8988T (cell line): ENCODE measurements around the gene CD28.
"Not testable (repeated sequence)": the region's sequence is repeated elsewhere in the genome, so short reads cannot be mapped to it uniquely, and the experiment has no call there.

Source experiments
- DNase-seq: peaks from one replicate; pipeline ENCODE4 v3.0.0; 2011

Gene CD28

DNA sequence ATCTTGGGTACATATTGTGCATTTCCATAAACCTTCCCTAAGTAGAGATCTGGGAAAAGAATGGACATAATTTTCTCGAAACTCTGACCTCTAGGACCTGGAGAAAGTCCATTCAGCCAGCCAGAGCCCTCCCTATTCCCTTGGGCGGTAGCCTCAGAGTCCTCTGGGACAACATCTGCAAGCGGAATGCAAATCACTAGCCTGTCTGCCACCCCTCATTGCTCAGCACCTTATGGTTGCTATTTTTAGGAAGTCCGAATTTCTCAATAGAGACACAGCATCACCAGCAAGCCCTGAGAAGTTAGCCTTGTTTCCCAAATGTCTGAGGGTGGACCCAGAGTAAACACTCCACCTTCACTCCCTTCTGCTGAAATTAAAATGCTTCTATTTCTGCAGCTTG is 17.6 kb upstream of the CD28 start:
- no peak for DNase-seq

DNA sequence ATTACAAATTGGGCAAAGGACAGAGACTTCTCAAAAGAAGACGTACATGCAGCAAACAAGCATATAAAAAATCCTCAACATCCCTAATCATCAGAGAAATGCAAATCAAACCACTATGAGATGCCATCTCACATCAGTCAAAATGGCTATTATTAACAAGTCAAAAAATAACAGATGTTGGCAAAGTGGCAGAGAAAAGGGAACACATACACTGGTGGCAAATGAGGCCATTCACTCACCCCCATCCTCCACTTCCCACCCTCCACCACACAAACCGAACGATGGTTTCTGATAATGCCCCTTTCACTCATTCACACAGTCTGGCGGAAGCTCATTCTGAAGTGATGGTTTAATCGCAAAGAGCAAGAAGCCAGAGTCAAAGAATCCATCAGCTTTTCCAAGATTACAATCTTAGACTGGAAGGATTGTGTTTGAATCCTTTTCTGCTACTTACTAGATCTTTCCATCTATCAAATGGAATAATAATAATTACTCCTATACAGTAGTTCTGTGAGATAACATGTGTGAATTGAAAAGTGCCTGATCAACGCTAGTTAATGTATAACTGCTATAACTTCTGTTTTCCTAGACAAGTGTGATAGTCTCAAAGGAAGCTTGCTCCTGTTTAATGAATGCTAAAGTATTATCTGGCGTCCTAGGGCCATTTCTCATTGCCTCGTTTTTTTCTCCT is 16.9 kb upstream of the CD28 start:
- DNase-seq: no peak

DNA sequence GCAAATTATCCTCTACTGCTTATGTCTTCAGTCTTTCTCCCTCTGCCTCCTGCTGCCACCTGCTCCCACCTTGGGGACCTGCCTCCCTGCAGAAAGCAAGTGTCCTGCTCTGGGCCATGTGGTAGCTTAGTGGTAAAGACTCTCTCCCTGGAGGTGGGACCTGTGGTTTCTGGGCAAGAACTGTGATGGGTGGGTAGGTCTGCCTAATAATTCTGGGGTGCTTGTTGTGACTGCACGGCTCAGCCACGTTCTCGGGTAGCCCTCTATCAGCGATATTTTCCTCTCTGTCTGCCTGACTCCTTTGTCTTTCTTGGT is 16.4 kb upstream of the CD28 start:
- DNase-seq: no peak

DNA sequence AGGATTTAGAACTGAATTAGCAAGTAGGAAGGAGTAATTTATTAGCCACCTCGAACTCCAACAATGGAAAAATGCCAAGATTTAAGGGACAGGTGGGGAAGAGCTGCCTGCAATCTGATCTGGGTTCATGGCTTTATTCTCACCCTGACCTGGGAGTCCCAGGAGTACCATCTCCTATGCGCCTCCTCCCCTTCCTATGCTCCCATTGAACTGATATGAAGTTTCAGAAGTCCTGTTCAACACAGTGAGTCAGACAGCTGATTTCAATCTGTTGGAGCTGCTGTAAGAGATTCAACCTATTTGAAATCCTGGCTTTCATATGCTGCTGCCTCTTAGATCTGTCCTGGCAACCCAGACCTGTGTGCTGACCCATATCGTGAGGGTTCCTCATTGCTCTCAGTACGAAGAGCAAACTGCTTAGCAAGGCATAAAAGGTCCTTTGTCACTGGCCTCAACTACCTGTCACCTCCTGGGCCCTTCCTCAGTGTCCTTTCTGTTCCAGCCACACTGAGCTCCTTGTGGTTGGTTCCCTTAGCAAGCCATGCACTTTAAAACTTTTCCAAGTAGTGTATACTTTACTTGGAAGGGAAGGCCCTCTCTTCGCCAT is 15.9 kb upstream of the CD28 start:
- no peak for DNase-seq

DNA sequence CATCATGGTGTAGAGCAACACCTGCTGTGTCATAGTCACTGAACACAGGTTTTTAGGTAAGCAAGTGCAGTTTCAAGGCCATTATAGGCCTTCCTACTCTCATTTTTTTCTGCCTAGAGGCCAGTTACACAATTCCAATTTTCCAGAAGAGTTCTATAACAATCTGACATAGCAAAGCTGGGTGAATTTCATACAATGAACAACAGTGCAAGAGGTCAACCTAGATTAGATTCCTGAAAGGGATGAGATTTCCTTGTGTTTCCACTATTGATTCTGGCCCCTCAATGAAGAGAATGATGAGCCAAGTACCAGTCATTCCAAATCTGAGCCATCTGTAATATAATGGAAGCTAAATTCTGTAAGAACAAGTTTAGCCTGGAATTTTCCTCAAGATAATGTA is 15.3 kb upstream of the CD28 start:
- DNase-seq: no peak

DNA sequence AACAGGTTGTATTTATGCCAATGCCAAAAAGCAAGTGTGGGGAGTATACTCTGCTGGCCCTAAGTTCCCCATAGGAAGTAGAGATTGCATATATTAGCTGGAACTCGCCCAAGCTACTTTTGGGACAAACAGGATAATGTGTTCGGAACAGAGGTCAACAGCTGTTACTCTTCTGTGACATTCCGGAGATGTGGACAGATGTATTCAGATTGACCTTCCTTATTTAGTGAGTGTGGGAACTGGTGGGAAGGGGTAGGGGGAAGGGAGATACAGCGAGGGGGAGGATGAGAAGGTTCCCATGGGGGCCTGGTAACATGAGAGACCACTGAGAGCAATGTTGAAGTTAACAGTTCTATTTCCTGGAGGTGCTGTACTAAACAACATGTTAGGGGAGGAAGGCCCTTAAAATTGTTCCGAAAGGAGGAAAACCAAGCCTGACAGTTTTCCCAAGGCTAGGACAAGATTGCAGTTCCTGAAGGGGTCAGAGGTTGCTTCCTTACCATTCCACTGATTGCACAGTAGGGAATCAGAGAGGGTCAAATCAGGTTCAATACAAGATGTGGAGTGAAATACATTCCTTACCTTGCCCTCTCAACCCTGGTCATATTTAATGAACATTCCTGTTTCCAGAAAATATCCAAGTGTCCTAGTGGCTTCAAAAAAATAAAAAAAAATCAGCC is 14.3 kb upstream of the CD28 start:
- no peak for DNase-seq

DNA sequence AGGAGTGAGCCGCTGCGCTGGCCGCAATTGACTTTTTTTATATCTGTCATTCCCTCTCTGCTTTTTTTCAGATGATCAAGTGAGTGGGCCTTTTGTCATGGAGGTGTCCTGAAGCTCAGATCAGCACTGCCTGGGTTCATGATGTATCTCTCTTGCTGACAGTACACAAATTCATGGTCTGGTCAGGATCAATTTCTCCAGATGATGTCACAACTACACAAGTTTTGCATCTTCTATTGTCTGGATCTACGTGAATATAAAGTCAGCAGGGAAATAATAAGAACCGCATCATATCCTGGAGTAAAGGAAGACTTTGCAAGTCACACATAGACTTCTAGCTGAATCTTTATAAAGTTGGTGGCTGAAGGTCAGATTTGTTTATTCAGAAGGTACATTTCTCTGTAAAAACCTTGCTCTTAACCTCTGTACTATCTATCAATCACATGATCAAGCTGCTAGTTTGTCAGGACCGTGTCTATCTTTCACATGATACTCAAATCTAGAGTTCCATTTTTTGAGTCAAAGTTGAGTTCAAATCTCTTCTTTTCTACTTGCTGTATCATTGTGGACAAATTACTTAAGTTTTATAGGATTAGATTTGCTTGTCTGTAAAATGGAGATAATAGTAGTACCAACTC is 13.1 kb upstream of the CD28 start:
- DNase-seq: no peak

DNA sequence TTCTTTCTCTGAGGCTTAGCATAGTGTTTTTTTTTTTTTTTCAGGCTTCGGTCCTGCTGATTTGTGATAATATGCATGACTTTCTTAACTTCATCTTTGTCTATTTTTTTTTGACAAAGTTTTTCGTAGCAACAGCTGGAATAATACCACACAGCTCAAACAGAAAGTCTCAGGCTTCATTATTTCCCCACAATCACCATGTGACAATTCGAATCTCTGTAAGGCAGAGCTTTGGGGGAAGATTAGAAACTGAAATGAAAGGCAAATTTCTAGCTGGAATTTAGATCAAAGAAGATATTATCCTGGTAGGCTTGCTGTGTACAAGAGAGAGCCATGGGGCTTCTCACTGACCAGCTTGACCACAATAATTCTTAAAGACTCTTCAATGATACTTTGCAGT is 12.2 kb upstream of the CD28 start:
- DNase-seq: no peak

DNA sequence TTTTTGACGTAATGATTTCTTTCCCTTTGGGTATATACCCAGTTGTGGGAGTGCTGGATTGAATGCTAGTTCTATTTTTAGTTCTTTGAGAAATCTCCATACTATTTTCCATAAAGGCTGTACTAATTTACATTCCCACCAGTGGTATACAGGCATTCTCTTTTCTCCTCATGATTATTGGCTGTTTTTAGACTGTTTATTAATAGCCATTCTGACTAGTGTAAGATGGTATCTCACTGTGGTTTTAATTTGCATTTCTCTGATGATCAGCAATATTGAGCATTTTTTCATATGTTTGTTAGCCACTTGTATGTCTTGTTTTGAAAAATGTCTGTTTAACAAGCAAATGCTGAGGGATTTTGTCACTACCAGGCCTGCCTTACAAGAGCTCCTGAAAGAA is 9.2 kb upstream of the CD28 start:
- no peak for DNase-seq

DNA sequence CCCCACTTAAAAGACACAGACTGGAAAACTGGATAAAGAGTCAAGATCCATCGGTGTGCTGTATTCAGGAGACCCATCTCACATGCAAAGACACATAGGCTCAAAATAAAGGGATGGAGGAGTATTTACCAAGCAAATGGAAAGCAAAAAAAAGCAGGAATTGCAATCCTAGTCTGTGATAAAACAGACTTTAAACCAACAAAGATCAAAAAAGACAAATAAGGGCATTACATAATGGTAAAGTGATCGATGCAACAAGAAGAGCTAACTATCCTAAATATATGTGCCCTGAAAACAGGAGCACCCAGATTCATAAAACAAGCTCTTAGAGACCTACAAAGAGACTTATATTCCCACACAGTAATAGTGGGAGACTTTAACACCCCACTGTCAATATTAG is 8.7 kb upstream of the CD28 start:
- not testable (repeated sequence) for DNase-seq

DNA sequence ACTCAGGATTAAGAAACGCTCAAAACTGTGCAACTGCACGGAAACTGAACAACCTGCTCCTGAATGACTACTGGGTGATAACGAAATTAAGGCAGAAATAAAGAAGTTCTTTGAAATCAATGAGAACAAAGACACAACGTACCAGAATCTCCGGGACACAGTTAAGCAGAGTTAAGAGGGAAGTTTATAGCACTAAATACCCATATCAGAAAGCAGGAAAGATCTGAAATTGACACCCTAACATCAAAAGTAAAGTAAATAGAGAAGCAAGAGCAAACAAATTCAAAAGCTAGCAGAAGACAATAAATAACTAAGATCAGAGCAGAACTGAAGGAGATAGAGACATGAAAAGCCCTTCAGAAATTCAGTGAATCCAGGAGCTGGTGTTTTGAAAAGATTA is 8.0 kb upstream of the CD28 start:
- DNase-seq: not testable (repeated sequence)

DNA sequence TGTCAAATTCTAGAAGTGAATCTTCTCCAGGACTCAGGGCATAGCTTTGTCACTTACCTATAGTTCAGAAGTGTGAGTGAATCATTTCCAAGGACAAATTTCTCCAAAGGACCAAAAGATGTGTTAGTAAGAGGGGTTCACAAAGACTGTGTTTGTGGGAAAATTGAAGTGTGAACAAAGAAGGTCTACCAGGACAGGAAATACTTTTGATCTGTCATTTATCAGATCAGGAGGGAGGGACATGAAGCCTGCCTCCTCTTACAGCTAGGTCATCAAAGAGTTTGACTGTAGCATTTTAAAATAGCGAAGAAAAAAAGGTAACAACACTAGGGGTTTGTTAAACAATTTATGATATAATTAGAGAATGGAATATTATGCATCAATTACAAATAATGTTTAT is 2.0 kb upstream of the CD28 start:
- no peak for DNase-seq

DNA sequence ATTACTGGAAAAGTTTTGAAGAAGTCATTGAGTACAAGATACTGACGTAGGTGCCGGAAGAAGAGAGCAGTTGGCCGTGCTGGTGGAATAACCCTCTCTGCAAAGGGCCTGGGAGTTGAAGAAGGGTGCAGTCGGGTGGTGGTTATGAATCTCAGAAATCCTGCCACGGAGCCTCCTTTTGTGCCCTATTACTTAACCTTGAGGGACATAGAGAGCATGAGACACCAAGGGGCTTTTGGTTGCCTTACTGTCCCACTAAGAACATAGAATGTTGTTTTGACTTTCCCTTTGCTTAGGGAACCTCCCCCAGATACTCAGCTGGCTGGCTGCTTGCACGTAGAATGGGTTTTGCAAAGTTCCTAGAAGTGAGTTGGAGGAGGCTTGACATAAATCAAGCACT is 1.3 kb upstream of the CD28 start:
- no peak for DNase-seq

DNA sequence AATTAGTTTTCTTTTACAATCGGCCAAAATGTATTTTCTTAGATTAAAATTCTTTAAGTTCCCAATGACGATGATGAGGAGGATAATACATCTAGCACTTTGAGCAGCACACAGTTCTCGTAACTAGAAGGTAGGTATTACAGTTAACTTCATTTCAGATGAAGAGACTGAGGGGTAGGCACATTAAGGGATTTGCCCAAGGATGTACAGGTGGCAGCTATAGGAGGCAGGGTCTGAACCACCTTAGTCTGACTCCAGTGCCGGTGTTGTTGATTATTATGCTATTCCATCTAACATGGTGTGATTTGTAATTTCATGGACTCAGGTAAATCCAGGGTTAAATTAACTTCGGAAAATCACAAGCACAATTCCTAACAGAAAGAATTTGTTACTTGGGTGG is 1.1 kb downstream of the CD28 start:
- no peak for DNase-seq

DNA sequence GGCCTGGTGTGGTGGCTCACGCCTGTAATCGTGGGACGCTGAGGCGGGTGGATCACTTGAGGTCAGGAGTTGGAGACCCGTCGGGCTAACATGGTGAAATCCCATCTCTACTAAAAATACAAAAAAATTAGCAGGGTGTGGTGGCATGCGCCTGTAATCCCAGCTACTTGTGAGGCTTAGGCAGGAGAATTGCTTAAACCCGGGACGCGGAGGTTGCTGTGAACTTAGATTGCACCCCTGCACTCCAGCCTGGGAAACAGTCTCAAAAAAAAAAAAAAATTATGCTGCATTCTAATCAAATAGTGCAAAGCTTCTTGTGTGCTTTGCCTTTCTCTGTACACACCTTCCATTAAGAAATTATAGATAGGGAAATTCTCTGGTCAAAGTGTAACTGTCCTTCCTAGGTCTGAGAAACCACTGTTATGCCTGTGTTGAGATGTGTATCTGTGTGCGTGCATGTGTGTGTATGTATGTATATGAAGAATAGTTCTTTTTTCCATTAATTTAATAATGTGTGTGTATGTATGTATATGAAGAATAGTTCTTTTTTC is 2.5 kb downstream of the CD28 start:
- no peak for DNase-seq

DNA sequence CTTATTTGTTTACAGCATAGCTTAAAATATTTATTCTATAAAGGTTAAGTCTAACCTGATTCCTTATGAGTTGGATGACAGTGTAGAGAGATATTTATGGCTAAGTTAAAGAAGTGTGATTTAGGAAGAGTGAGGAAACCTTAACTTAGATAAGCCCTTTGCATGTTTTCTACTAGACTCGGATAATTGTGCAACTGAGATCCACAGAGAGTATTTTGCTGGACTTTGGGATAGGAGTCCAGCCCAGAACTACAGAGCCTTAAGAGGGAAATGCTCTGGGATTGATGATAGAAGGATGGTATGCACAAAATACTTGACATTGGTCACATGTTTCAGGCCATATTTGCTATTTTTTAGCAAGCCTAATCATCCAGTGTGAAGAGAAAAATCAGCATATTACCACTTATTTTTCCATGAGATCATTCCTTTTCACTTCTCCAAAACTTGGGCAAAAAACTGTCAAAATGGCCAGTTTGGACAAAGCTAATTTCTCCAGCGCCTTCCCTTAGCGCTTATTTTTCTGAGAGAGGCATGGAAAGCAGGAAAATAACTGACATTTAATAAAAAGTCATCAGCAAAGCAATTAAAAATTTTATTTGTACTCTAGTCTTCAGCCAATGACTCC is 3.1 kb downstream of the CD28 start:
- DNase-seq: no peak

DNA sequence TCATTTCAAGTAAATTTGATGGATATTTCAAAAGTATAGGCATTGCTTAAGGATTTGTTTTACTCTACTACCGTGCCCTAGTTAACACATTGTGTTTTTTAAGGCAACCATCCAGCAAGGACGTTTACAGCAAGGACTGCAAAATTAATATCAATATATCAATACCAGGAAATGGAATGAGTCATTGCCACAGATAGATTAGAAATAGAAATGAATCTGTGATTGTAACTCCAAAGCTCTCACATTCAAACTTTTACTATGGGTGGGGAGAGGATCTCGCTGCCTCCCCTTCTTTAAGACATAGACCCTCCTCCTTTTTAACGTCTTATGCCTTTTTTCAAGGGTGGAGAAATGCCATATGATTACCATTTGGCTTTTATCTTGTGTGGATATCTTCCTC is 3.8 kb downstream of the CD28 start:
- DNase-seq: no peak

DNA sequence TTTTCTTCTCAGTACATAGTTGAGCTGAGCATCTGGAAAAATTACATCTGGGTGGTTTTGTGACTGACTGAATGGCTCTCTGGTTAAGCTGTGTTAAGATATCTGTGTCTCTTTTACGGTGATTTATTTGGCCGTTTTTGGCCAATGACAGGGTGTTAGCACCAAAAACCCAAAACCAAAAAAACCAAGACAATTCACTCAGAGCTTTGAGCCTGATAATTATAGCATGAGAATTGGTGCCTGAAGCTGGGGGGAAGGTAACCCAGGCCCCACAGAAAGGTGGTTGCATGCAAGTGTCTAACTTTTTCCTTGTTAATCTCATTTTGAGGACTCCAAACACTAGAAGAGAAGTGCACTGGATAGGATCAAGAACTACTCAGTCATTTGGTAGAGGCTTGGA is 4.5 kb downstream of the CD28 start:
- no peak for DNase-seq

DNA sequence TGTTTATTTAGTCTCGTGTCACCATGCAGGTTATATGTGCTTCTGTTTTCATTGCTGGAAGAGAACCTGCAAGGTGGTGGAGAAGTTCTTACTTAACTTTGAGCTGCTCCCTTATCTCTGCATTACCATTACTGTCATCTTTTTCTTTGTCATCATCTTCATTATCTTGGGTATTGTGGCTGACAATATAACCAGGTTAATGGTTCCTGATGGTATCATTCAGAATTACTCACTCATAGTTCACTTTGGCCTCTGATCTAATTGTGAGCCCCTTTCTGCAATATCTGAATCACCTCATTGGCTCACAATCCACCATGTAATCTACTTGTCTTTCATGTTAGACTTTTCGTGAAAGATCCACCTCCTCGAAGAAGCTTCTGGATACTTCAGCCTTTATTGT is 5.0 kb downstream of the CD28 start:
- no peak for DNase-seq

DNA sequence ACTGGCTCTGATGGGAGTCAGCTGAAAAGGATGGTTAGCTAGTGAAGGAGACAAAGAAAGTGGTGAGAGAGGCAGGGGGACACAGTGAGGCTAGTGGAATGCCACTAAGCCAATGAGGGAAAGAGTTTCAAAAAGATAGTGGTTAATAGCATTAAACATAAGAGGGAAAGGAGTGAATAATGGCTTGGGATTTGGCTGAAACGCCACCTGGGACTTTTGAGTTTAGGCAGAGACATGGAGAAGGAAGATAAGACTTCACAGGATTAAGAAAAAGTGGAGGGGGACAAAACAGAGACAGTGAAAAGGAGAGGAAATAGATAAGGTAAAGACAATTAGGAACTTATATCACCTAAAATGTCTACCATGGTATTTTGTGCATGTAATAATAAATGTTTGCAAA is 6.9 kb downstream of the CD28 start:
- no peak for DNase-seq

DNA sequence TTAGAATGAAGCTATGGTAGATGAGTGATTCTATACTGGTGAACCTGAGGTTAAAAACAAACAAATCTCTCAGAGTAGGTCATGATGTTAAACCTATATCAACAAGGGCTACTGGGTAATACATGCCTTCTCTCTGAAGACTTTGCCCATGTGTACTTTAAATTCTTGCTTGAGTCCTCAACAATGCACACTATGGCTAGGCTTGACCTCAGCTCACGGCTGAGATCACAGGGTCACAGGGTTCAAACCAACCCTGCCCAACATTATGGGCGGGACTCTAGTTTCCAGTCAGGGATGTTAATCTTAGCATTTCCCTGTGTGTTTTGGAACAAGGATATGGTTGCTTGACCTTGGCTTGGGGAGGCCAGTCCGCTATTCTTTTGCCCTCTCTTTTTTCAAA is 7.7 kb downstream of the CD28 start:
- DNase-seq: no peak

DNA sequence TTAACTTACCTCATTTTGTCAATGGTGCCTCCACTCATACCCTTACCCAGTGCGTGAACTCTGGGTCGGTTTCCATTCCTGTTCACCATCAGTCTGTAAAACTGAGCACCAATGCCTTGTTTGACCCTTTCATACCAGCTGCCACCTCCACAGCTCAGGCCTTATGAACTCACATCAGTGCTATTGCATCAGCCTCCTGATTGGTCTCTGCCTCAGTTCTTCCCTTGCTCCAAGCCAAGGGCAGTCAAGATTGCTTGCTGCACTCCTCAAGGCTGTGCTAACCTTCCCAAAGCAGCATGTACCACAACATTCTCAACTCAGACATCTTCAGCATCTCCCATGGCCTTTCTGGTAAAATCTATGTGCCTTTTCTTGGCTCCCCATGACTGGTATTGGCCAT is 9.3 kb downstream of the CD28 start:
- DNase-seq: no peak

DNA sequence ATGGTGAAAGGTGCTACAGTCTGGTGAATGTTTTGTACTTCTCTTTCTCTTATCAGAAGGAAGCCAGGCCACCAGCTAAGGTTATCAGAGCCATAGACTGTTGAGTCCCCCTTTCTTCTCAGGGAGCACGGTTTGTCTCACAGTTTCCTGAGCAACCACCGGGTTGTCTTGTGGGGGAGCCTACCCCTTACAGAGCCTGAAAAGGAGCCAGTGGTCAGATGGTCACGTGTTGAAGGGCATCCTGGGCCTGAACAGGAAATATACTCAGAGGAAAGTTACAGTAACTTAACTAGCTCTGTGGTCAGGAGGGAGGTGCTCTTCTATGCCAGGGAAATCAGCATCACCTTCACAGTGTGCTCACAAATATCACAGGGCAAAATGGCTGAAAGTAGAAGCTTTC is 11.6 kb downstream of the CD28 start:
- no peak for DNase-seq
